ENCODE data around the gene LHFPL6. TPM values are rescaled to one million over a fixed set of nuclear protein-coding genes. Genes with fewer than 3 reads are reported as not detected.

Gene LHFPL6
- total RNA-seq, 6 experiments from 2014 or later: 57.5 to 75.3 (median 61.4) TPM

DNA sequence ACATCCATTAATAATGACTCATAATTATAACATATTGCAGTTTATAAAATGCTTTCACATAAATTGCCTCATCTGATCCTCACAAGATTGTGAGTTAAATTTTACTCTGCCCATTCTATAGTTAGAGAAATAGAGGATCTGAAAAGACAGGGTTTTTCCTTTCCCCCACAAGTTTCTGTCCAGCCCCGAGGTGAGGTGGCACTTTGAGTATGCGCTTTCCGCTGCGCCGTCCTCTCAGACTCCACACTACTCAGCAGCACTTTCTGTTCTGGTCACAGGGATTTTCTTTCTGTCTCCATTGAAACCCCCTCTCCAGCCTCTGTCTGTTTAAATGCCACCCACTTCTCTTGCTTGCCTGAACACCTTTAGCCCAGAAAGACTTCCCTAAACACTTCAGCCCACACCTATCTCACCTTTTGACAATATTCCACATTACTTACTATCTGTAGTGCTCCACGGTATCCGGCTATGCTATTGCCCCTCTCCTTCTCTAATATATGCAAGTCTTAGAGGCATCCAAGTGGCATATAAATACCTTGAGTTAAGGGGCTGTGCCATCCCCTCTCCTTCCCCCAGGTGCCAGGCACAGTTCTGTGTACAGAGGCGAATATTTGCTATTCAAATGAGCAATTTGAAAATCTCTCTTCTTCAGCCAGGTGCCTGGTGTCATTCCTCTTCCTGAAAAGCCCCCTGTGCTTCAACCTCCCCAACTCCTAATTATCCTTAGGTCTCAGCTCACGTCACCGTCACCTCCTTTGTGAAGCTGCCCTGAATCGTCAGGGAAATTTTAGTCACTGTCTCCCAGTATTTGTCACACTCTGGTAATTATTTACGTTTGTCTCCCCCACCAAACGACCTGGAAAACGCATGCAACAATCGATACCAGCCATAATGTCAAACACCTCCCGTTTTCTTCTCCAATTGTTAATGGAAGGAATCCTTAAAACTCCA lies 296.1 kb downstream of the LHFPL6 start:
- Mint-ChIP-seq H3K9me3 (no peaks in the 10 kb centered on the region), H3K27ac (no peak overlapping the region), H3K4me3 (no peak overlapping the region), H3K36me3 (ENCODE audit: low read depth) (no peaks in the 10 kb centered on the region), H3K4me1 (ENCODE audit: low read depth) (no peaks in the 10 kb centered on the region; the same call in 1 of the 2 replicates), H3K27me3 (ENCODE audit: insufficient read depth) (peaks cover 2% of the 10 kb centered on the region)
- TF ChIP-seq, protein P1, sequence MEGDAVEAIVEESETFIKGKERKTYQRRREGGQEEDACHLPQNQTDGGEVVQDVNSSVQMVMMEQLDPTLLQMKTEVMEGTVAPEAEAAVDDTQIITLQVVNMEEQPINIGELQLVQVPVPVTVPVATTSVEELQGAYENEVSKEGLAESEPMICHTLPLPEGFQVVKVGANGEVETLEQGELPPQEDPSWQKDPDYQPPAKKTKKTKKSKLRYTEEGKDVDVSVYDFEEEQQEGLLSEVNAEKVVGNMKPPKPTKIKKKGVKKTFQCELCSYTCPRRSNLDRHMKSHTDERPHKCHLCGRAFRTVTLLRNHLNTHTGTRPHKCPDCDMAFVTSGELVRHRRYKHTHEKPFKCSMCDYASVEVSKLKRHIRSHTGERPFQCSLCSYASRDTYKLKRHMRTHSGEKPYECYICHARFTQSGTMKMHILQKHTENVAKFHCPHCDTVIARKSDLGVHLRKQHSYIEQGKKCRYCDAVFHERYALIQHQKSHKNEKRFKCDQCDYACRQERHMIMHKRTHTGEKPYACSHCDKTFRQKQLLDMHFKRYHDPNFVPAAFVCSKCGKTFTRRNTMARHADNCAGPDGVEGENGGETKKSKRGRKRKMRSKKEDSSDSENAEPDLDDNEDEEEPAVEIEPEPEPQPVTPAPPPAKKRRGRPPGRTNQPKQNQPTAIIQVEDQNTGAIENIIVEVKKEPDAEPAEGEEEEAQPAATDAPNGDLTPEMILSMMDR (IDR thresholded peaks at IDR 0.05): no peak
- DNase-seq: no peak

DNA sequence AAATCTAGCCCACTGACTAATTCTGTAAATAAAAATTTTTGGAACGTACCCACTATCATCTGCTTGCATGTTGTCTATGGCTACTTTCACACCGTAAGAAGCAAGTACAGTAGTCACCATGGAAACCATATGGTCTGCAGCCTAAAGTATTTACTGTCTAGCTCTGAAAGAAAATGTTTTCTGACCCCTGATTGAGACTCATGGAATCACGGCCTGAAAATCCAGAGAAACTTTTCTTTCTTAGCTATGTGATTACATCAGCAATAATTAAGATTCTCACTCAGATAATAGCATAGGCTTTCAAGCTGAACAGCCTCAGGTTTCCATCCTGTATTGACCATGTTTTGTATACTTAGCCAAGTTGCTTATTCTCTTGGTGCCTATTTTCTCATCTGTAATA lies 300.2 kb downstream of the LHFPL6 start:
- H3K4me3 Mint-ChIP-seq: no peak overlapping the region
- TF ChIP-seq, protein P1 (IDR thresholded peaks at IDR 0.05): no peak
- peaks cover 3% of the 10 kb centered on the region for H3K4me1 Mint-ChIP-seq (ENCODE audit: low read depth)
- no peaks in the 10 kb centered on the region for H3K9me3 Mint-ChIP-seq
- no peaks in the 10 kb centered on the region for H3K36me3 Mint-ChIP-seq (ENCODE audit: low read depth)
- no peaks in the 10 kb centered on the region; the same call in 1 of the 2 replicates for H3K27me3 Mint-ChIP-seq (ENCODE audit: insufficient read depth)
- no peak overlapping the region for H3K27ac Mint-ChIP-seq
- DNase-seq: no peak

DNA sequence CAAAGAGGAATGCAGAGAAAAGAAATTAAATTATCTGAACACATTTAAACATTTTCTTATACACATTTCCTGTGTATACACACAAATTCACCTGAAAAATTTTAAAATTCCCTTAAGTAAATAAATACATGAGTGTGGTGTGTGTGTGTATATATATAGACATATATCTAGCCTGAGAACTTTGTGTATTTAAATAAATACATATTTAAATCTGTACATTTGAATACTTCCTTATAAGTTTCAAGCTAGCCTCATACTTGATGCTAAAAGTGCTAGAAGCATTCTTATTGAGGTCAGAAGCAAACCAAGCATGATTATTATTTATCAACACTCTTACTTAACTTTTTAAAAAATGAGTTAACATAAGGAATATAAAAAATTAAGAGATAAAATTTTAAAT lies 304.0 kb downstream of the LHFPL6 start:
- Mint-ChIP-seq H3K9me3 (peaks cover 16% of the 10 kb centered on the region), H3K27ac (no peak overlapping the region), H3K4me1 (ENCODE audit: low read depth) (peaks cover 11% of the 10 kb centered on the region), H3K27me3 (ENCODE audit: insufficient read depth) (no peaks in the 10 kb centered on the region; the same call in 1 of the 2 replicates), H3K36me3 (ENCODE audit: low read depth) (peaks cover 5% of the 10 kb centered on the region; the same call in 1 of the 2 replicates), H3K4me3 (no peak overlapping the region)
- TF ChIP-seq, protein P1 (IDR thresholded peaks at IDR 0.05): no peak
- DNase-seq: no peak

DNA sequence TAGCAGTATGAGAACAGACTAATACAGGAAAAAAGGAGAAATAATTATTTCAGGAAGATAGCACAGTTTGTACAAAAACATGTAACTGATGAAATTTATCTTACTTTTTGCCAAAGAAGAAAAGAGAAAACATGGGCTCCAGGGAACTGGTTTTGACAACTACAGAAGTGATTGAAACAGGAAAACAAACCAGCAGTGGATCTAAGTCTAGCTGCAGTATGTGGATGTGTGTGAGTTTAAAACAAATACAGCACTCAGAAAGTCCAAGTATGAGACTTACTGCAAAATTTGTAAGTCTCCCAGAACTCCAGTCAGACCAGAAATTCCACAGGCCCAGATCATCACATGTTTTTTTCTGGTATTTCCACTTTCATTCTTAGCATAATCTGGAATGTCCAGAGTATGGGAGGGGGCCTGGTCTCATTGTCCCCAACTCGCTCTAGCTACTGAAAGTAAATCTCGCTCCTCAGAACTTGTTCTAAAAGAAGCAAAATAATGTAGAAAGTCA lies 305.3 kb downstream of the LHFPL6 start:
- Mint-ChIP-seq H3K27ac (no peak overlapping the region), H3K36me3 (ENCODE audit: low read depth) (peaks cover 5% of the 10 kb centered on the region; the same call in 1 of the 2 replicates), H3K4me3 (no peak overlapping the region), H3K4me1 (ENCODE audit: low read depth) (peaks cover 11% of the 10 kb centered on the region), H3K27me3 (ENCODE audit: insufficient read depth) (no peaks in the 10 kb centered on the region; the same call in 1 of the 2 replicates), H3K9me3 (peaks cover 16% of the 10 kb centered on the region)
- DNase-seq: no peak
- TF ChIP-seq, protein P1 (IDR thresholded peaks at IDR 0.05): no peak

DNA sequence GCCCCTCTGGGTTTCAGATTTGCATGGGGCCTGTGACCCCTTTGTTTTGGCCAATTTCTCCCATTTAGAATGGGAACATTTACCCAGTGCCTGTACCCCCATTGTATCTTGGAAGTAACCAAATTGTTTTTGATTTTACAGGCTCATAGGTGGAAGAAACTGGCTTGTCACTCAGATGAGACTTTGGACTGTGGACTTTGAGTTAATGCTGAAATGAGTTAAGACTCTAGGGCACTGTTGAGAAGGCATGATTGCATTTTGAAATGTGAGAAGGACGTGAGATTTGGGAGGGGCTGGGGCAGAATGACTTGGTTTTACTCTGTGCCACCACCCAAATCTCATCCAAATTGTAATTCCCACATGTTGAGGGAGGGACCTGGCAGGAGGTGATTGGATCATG lies 306.0 kb downstream of the LHFPL6 start:
- H3K27me3 Mint-ChIP-seq (ENCODE audit: insufficient read depth): no peaks in the 10 kb centered on the region; the same call in 1 of the 2 replicates
- H3K4me3 Mint-ChIP-seq: no peak overlapping the region
- no peak for DNase-seq
- peaks cover 11% of the 10 kb centered on the region for H3K4me1 Mint-ChIP-seq (ENCODE audit: low read depth)
- peaks cover 5% of the 10 kb centered on the region; the same call in 1 of the 2 replicates for H3K36me3 Mint-ChIP-seq (ENCODE audit: low read depth)
- peaks cover 16% of the 10 kb centered on the region for H3K9me3 Mint-ChIP-seq
- no peak overlapping the region for H3K27ac Mint-ChIP-seq
- TF ChIP-seq, protein P1 (IDR thresholded peaks at IDR 0.05): no peak

All from HFFc6 (cell line).